Measurements from ENCODE around the gene SMAD9. TPM values are rescaled to one million over a fixed set of nuclear protein-coding genes. Genes with fewer than 3 reads are reported as not detected.
A peak's percentile ranks its signal among the peaks of the same experiment; 100 is the strongest.

The SMAD9 gene
- total and polyA plus RNA-seq, 9 of the 15 experiments (the other 6 are each of a cell fraction or from before 2014, with no cell fraction given) = 0.02 to 0.08 (median 0.03) TPM; not detected in 4

DNA sequence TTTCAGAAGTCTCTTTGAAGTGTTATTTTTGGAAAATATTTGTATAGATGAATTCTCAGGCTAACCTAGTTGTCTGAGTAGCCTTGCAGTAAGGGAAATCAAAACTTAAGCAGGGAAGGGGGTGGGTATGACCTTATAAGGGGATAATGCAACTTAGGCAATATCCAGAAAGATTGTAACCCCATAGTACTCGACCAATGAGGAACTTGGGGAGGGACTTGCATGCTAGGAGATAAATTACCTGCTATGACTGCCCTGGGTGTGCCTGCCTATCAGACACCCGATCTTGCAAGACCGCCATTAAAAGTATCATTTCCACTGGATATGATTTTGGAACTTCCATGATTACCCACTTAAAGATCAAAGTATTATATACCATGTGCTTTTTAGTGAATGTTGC, 124.0 kb downstream of the SMAD9 start:
- intact Hi-C loops (cut with micrococcal nuclease) = no loop called here
- Histone ChIP-seq H3K9me3 (replicated peaks; ENCODE audit: control insufficient read depth, insufficient read depth, low read depth, low read length) (no peaks in the 10 kb centered on the region), H4K20me1 (replicated peaks; ENCODE audit: control insufficient read depth, insufficient read depth, low read length) (no peaks in the 10 kb centered on the region), H2AFZ (ENCODE audit: low read depth, low read length) (no peak overlapping the region), H3K36me3 (ENCODE audit: control insufficient read depth, insufficient read depth, low read length) (no peaks in the 10 kb centered on the region), H3K79me2 (ENCODE audit: control insufficient read depth, insufficient read depth, low read length) (no peaks in the 10 kb centered on the region), H3K4me1 (replicated peaks in 1 of 2; ENCODE audit: control insufficient read depth in 2 of 2, insufficient read depth in 2 of 2, low read length in 2 of 2) (no peaks in the 10 kb centered on the region), H3K4me3 (no peak overlapping the region), H3K4me2 (ENCODE audit: insufficient read depth, low read length) (no peak overlapping the region), H3K9me1 (ENCODE audit: control insufficient read depth, insufficient read depth, low read length) (no peaks in the 10 kb centered on the region), H3K27me3 (ENCODE audit: control insufficient read depth in 2 of 2, insufficient read depth in 2 of 2, low read length in 2 of 2) (peaks cover 0 to 3% of the 10 kb centered on the region in 2 experiments; a peak in 1 of 5 replicates), H3K9ac (ENCODE audit: insufficient read depth in 1 of 2, low read depth in 2 of 2, low read length in 2 of 2) (no peak overlapping the region), H3K27ac (ENCODE audit: extremely low read depth, low read depth, low read length) (no peak overlapping the region)
- ATAC-seq (no peak), DNase-seq (ENCODE audit: extremely low read depth in 1 of 4, low spot score in 3 of 4) (no peak), FAIRE-seq (no peak)
- ChIA-PET POLR2A (no interaction called here), CTCF (ENCODE audit: low intra/inter-chr PET ratio) (no interaction called here)
- 0% methylated on average over 3 of the region's 3 CpGs for WGBS (ENCODE audit: insufficient coverage, low coverage, missing lambda C conversion rate)
- no TSS peak for BruUV-seq (replicated peaks)
- in situ Hi-C loops (cut with MboI) = no loop called here
- TF ChIP-seq ZBTB33 (CRISPR knock-in tag; IDR thresholded peaks at IDR 0.05) (no peak), ARID1B (IDR thresholded peaks at IDR 0.05) (no peak), SRF (CRISPR knock-in tag; IDR thresholded peaks at IDR 0.05) (peak in 1 of 2 experiments; percentile 88; a peak in 2 of 4 replicates), ATF7 (IDR thresholded peaks at IDR 0.05) (no peak), ZNF780A (CRISPR knock-in tag; IDR thresholded peaks at IDR 0.05) (no peak), TSC22D4 (tag; IDR thresholded peaks at IDR 0.05) (no peak), MEIS2 (IDR thresholded peaks at IDR 0.05; ENCODE audit: partially characterized antibody) (peak; percentile 72), LARP7 (IDR thresholded peaks at IDR 0.05) (no peak), NFIX (CRISPR knock-in tag; IDR thresholded peaks at IDR 0.05; ENCODE audit: low read depth) (no peak), ZNF354B (CRISPR knock-in tag; IDR thresholded peaks at IDR 0.05) (no peak), ZNF717 (CRISPR knock-in tag; IDR thresholded peaks at IDR 0.05) (no peak), THAP12 (CRISPR knock-in tag; IDR thresholded peaks at IDR 0.05) (no peak), ZHX1 (conservative IDR thresholded peaks at IDR 0.05; ENCODE audit: low read length) (no peak)
- TF ChIP-seq, protein P1, sequence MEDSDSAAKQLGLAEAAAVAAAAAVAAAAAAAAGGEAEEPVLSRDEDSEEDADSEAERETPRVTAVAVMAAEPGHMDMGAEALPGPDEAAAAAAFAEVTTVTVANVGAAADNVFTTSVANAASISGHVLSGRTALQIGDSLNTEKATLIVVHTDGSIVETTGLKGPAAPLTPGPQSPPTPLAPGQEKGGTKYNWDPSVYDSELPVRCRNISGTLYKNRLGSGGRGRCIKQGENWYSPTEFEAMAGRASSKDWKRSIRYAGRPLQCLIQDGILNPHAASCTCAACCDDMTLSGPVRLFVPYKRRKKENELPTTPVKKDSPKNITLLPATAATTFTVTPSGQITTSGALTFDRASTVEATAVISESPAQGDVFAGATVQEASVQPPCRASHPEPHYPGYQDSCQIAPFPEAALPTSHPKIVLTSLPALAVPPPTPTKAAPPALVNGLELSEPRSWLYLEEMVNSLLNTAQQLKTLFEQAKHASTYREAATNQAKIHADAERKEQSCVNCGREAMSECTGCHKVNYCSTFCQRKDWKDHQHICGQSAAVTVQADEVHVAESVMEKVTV (CRISPR knock-in tag; IDR thresholded peaks at IDR 0.05) = no peak
- TF ChIP-seq, protein P2, sequence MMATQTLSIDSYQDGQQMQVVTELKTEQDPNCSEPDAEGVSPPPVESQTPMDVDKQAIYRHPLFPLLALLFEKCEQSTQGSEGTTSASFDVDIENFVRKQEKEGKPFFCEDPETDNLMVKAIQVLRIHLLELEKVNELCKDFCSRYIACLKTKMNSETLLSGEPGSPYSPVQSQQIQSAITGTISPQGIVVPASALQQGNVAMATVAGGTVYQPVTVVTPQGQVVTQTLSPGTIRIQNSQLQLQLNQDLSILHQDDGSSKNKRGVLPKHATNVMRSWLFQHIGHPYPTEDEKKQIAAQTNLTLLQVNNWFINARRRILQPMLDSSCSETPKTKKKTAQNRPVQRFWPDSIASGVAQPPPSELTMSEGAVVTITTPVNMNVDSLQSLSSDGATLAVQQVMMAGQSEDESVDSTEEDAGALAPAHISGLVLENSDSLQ (IDR thresholded peaks at IDR 0.05) = peak; percentile 79

Measured in K562 (cell line).